ENCODE data around the gene CNN2.

Gene CNN2

DNA sequence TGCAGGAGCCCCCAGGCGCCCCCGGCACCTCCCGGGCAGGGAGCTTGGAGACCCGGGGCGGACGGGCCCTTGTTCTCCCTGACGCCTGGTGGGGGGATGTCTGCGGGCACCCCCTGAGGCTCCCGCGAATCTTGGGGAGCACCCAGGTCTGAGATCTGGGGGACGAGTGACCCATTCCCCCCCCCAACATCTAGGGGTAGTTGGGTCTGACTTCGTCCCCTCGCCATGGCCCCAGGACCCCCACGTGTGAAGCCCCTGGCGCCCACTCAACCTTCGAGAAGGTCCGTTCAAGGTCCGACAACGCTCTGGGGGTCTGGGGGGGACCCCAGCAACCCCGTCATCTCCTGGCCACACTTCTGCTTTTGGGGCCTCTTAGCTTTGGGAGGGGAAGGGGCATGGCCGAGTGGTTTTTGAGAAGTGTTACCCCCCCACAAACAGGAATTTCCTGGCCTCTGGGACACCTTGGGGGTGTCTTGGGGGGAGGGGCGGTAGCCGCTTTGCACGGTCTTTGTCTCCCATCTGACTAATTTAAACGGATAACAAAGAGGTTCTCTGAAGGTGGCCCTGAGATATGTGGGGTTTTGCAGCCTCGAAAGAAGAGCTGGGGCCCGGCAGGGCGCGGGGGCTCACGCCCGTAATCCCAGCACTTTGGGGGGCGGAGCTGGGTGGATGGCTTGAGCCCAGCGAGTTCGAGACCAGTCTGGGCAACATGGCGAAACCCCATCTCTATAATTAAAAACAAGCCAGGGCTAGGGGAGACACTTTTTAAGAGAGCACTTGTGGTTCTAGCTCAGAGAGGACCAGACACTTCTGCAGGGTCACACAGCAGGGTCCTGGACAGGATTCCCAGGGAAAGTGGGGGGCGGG is 608 bp downstream of the CNN2 start:
- no peaks in the 10 kb centered on the region for H3K9me3 Mint-ChIP-seq
- peaks cover 5% of the 10 kb centered on the region for H3K4me1 Mint-ChIP-seq
- H3K27ac Mint-ChIP-seq = peak overlapping the region; percentile 81 to 96 (median 95)
- H3K36me3 Mint-ChIP-seq (ENCODE audit: low read depth) = peaks cover 13% of the 10 kb centered on the region
- TF ChIP-seq, protein P1, sequence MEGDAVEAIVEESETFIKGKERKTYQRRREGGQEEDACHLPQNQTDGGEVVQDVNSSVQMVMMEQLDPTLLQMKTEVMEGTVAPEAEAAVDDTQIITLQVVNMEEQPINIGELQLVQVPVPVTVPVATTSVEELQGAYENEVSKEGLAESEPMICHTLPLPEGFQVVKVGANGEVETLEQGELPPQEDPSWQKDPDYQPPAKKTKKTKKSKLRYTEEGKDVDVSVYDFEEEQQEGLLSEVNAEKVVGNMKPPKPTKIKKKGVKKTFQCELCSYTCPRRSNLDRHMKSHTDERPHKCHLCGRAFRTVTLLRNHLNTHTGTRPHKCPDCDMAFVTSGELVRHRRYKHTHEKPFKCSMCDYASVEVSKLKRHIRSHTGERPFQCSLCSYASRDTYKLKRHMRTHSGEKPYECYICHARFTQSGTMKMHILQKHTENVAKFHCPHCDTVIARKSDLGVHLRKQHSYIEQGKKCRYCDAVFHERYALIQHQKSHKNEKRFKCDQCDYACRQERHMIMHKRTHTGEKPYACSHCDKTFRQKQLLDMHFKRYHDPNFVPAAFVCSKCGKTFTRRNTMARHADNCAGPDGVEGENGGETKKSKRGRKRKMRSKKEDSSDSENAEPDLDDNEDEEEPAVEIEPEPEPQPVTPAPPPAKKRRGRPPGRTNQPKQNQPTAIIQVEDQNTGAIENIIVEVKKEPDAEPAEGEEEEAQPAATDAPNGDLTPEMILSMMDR (IDR thresholded peaks at IDR 0.05; ENCODE audit: unreplicated experiment in 3 of 3) = no peak
- peaks cover 4% of the 10 kb centered on the region for H3K27me3 Mint-ChIP-seq (ENCODE audit: low read depth)
- peak overlapping the region; percentile 95 to 99 (median 98) for H3K4me3 Mint-ChIP-seq

DNA sequence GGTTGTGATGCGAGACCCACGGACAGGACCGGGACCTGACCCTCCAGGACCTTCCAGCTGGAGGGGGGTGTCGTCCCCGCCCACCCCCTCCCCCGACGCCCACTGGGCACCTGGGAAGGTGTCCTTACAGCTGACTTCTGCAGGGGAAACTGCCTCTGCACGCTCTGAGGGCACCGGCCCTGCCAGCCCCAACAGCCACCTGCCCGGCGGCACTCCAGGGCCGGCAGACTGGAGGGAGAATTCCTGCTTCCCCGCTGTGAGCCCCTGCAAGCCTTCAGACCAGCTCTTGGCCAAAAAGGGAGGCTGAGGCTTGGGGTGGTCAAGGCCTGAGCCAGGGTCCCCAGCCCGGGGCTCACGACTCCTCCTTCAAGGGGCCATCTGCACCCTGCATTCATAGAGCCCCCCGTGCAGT is 1.2 kb downstream of the CNN2 start:
- TF ChIP-seq, protein P1 (IDR thresholded peaks at IDR 0.05; ENCODE audit: unreplicated experiment in 3 of 3) = no peak
- H3K27ac Mint-ChIP-seq = peak overlapping the region in 2 of 3 experiments; percentile 81 to 95
- peaks cover 4% of the 10 kb centered on the region for H3K27me3 Mint-ChIP-seq (ENCODE audit: low read depth)
- H3K36me3 Mint-ChIP-seq (ENCODE audit: low read depth) = peaks cover 20% of the 10 kb centered on the region
- no peaks in the 10 kb centered on the region for H3K9me3 Mint-ChIP-seq
- H3K4me3 Mint-ChIP-seq = peak overlapping the region; percentile 95 to 99 (median 98)
- peaks cover 5% of the 10 kb centered on the region for H3K4me1 Mint-ChIP-seq

DNA sequence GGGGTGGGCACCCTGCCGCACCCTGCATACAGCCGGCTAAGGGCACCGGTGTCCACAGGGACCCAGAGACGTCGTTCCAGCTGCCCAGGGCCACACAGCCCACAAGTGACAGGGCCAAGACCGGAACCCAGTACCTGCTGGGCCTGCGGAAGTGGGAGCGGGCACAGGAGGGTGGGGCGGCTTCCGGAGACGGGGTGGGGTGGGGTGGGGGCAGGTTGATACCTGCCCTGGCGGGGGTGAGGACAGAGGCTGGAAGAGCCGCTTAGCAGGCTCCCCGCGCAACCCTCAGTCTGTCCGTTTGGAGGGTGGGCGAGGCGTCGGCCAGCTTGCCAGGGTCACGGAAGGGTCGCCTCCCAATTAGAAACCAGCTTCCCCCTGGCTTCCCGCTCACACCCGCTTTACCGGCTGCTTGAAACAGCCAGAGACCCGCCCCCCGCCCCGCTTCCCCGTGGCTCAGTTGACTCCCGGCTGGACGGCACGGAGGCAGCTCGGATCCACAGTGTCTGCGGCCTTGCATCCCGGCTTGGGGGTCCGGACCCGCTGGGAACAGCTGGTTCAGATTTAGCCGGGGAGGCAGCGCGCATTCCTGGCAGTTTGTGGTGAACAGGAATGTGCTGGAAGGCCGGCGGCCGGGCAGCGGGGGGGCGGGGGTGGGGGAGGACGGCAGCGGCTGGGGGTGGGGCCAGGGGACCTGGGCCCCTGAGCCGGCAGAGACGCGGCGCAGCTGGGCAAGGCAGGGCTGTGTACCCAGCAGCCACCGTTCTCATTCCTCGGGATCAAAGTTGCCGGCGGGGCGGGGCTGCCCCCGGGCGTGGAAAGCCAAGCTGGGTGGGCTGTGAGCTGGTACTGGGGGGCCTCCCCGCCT is 1.9 kb downstream of the CNN2 start:
- H3K4me1 Mint-ChIP-seq = peaks cover 5% of the 10 kb centered on the region
- no peaks in the 10 kb centered on the region for H3K9me3 Mint-ChIP-seq
- H3K4me3 Mint-ChIP-seq = peak overlapping the region; percentile 82 to 89 (median 83)
- TF ChIP-seq, protein P1 (IDR thresholded peaks at IDR 0.05; ENCODE audit: unreplicated experiment in 3 of 3) = no peak
- peak overlapping the region in 2 of 3 experiments; percentile 54 to 81 for H3K27ac Mint-ChIP-seq
- H3K27me3 Mint-ChIP-seq (ENCODE audit: low read depth) = peaks cover 4% of the 10 kb centered on the region
- peaks cover 25% of the 10 kb centered on the region for H3K36me3 Mint-ChIP-seq (ENCODE audit: low read depth)

DNA sequence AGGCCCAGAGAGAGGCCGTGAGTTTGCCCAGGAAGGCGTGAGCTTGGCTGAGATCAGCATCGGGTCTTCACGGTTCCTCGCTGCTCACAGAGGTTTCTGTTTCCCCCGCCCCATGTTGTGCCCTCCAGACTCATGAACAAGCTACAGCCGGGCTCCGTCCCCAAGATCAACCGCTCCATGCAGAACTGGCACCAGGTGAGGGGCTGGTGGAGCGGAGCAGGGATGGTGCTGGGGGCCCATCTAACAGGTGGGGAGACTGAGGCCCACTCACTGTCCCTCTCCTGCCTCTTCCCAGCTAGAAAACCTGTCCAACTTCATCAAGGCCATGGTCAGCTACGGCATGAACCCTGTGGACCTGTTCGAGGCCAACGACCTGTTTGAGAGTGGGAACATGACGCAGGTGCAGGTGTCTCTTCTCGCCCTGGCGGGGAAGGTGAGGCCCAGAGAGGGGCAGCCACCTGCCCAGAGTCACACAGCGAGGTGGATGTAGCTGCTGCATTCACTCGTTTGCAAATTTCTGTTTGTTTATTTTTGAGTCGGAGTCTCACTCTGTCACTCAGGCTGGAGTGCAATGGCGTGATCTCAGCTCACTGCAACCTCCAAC is 6.0 kb downstream of the CNN2 start:
- H3K27me3 Mint-ChIP-seq (ENCODE audit: low read depth) = no peaks in the 10 kb centered on the region
- H3K36me3 Mint-ChIP-seq (ENCODE audit: low read depth) = peaks cover 43% of the 10 kb centered on the region
- H3K4me3 Mint-ChIP-seq = no peak overlapping the region

DNA sequence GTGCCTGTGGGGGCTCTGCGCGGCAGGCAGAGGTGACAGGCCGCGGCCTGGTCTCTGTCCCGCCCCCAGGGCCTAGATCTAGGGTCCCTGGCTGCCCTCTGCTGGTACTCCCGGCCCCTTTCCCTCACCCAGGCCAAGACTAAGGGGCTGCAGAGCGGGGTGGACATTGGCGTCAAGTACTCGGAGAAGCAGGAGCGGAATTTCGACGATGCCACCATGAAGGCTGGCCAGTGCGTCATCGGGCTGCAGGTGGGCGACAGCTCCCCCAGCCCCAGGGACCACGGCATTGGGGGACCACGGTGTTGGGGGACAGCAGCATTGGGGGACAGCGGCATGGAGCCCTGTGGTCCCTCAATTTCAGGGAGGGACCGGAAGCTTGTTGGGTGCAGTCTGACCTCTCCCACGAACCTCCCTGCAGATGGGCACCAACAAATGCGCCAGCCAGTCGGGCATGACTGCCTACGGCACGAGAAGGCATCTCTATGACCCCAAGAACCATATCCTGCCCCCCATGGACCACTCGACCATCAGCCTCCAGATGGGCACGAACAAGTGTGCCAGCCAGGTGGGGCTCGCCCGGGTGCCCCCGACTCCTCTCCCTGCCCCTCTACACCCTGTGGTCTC is 9.7 kb downstream of the CNN2 start:
- Mint-ChIP-seq H3K4me1 (peaks cover 24% of the 10 kb centered on the region), H3K9me3 (no peaks in the 10 kb centered on the region), H3K36me3 (ENCODE audit: low read depth) (peaks cover 49% of the 10 kb centered on the region), H3K27me3 (ENCODE audit: low read depth) (no peaks in the 10 kb centered on the region), H3K27ac (no peak overlapping the region), H3K4me3 (no peak overlapping the region)
- TF ChIP-seq, protein P1 (IDR thresholded peaks at IDR 0.05; ENCODE audit: unreplicated experiment in 3 of 3) = no peak

More for the DNA sequence above, 6.0 kb downstream of the CNN2 start:
- H3K9me3 Mint-ChIP-seq = no peaks in the 10 kb centered on the region
- H3K4me1 Mint-ChIP-seq = peaks cover 5% of the 10 kb centered on the region
- no peak overlapping the region for H3K27ac Mint-ChIP-seq
- TF ChIP-seq, protein P1 (IDR thresholded peaks at IDR 0.05; ENCODE audit: unreplicated experiment in 3 of 3) = no peak
